Activated naive CD8-positive, alpha-beta T cell treated with anti-CD3 and anti-CD28 coated beads, Interleukin-2, amount 10 ng/mL, durations not matched to agents 7 days and 5 days (primary cell): ENCODE results near the gene RNF224. TPM values are rescaled to one million over a fixed set of nuclear protein-coding genes. Genes with fewer than 3 reads are reported as not detected.

Source experiments
- ATAC-seq: fragments of 150-1000 bp; cut with Tn5 transposase; one replicate; pipeline ENCODE4 v1.10.0; 2021; ENCODE audit warnings: low read depth, moderate library complexity
- POLR2A ChIA-PET: fragments of 350-600 bp; sonication (Branson Sonifier 250); formaldehyde crosslinking; loops from one replicate; lab custom pipeline; 2021; ENCODE audit warnings: antibody characterized with exemption; lab: Charles Lee
- DNase-seq: peaks from one replicate; pipeline ENCODE4 v3.0.0; 2021
- H3K27ac Mint-ChIP-seq: one replicate; pipeline ENCODE4 v1.8.0; 2022; ENCODE audit warnings: mild to moderate bottlenecking, mixed read lengths
- H3K27me3 Mint-ChIP-seq: one replicate; pipeline ENCODE4 v1.8.0; 2022; ENCODE audit warnings: mild to moderate bottlenecking, moderate library complexity, mixed read lengths
- H3K36me3 Mint-ChIP-seq: one replicate; pipeline ENCODE4 v1.8.0; 2021; ENCODE audit warnings: mild to moderate bottlenecking, mixed read lengths
- H3K4me1 Mint-ChIP-seq: one replicate; pipeline ENCODE4 v1.8.0; 2021; ENCODE audit warnings: mixed read lengths
- H3K4me3 Mint-ChIP-seq: one replicate; pipeline ENCODE4 v1.8.0; 2022; ENCODE audit warnings: mild to moderate bottlenecking, moderate library complexity, mixed read lengths
- H3K9me3 Mint-ChIP-seq: one replicate; pipeline ENCODE4 v1.8.0; 2021; ENCODE audit warnings: mixed read lengths
- total RNA-seq, 2 experiments: library from RNA; stranded (reverse); gene quantifications; one replicate each; pipeline ENCODE4 v1.2.3, GENCODE V29; 2021

Gene RNF224
- total RNA-seq, 2 experiments from 2014 or later: not detected

GRCh38 chr9:137275203-137275587 is 47.9 kb downstream of the RNF224 start:
- Mint-ChIP-seq H3K36me3 (peaks cover 11% of the 10 kb centered on the region), H3K27ac (peak overlapping the region; percentile 10), H3K27me3 (no peaks in the 10 kb centered on the region), H3K4me3 (no peak overlapping the region), H3K4me1 (peaks cover 7% of the 10 kb centered on the region), H3K9me3 (no peaks in the 10 kb centered on the region)
- DNase-seq (no peak), ATAC-seq (no peak)
- POLR2A ChIA-PET: no interaction called here

GRCh38 chr9:137275588-137276472 is 48.5 kb downstream of the RNF224 start:
- H3K4me1 Mint-ChIP-seq: peaks cover 7% of the 10 kb centered on the region
- POLR2A ChIA-PET: interaction anchor here (1.4 kb wide), 1 partner anchor 147 kb away, joined by 3 read pairs; the partner anchor contains the start of genes EXD3 and NOXA1

GRCh38 chr9:137276473-137277328 is 49.4 kb downstream of the RNF224 start:
- H3K27me3 Mint-ChIP-seq: no peaks in the 10 kb centered on the region
- ATAC-seq (no peak), DNase-seq (peak; percentile 34)
- H3K4me3 Mint-ChIP-seq: peak overlapping the region; percentile 63
- H3K4me1 Mint-ChIP-seq: peaks cover 1% of the 10 kb centered on the region
- H3K9me3 Mint-ChIP-seq: no peaks in the 10 kb centered on the region
- H3K27ac Mint-ChIP-seq: peak overlapping the region; percentile 83
- H3K36me3 Mint-ChIP-seq: peaks cover 8% of the 10 kb centered on the region
- POLR2A ChIA-PET: interaction anchor here (1.2 to 1.5 kb wide), 4 partner anchors 17 to 146 kb away, joined by 3 to 13 read pairs (median 5); partner anchors contain the start of genes EXD3, NELFB, NOXA1 and TUBB4B

More at GRCh38 chr9:137275588-137276472, 48.5 kb downstream of the RNF224 start:
- DNase-seq (peak; percentile 35), ATAC-seq (no peak)
- Mint-ChIP-seq H3K4me3 (no peak overlapping the region), H3K9me3 (no peaks in the 10 kb centered on the region), H3K27me3 (no peaks in the 10 kb centered on the region), H3K36me3 (peaks cover 11% of the 10 kb centered on the region), H3K27ac (peak overlapping the region; percentile 10)

- ATAC-seq: peak; percentile 68
- H3K4me1 Mint-ChIP-seq: peaks cover 2% of the 10 kb centered on the region
- H3K9me3 Mint-ChIP-seq: no peaks in the 10 kb centered on the region
- peak; percentile 70 for DNase-seq
- peak within 1 kb of the TSS; percentile 92 for H3K4me3 Mint-ChIP-seq
- peaks cover 8% of the 10 kb centered on the region for H3K36me3 Mint-ChIP-seq
- no peaks in the 10 kb centered on the region for H3K27me3 Mint-ChIP-seq
- POLR2A ChIA-PET: interaction anchor here (0.9 to 1.5 kb wide), 5 partner anchors 8 to 146 kb away, joined by 3 to 13 read pairs (median 4); partner anchors contain the start of genes EXD3, NELFB, NOXA1 and TUBB4B
- peak within 1 kb of the TSS; percentile 83 for H3K27ac Mint-ChIP-seq
These were observed 50.2 kb downstream of the RNF224 start, which contains the start of gene TOR4A for GRCh38 chr9:137277329-137278041. Gene TOR4A, plus strand, starts transcription at chr9:137277726. Its CDS starts 964 bp downstream, at chr9:137278690.

- ATAC-seq (no peak), DNase-seq (peak; percentile 45)
- Mint-ChIP-seq H3K36me3 (peaks cover 8% of the 10 kb centered on the region), H3K9me3 (no peaks in the 10 kb centered on the region), H3K27ac (peak overlapping the region; percentile 79), H3K4me3 (peak overlapping the region; percentile 92), H3K4me1 (peaks cover 5% of the 10 kb centered on the region), H3K27me3 (no peaks in the 10 kb centered on the region)
- POLR2A ChIA-PET: interaction anchor here (0.9 to 1.5 kb wide), 4 partner anchors 8 to 38 kb away, joined by 3 to 13 read pairs (median 5); partner anchors contain the start of genes NELFB and TUBB4B
These were observed 50.9 kb downstream of the RNF224 start for GRCh38 chr9:137278061-137278701.

Other genes with a start within 250 kb of the RNF224 start
- gene PTGDS, start 250.0 kb upstream of the RNF224 start, total RNA-seq: 1 to 10 TPM; 1.3 to 3.3 TPM
- gene LCNL1, start 244.5 kb upstream of the RNF224 start, total RNA-seq: under 1 TPM; 0.33 to 0.48 TPM
- 10 to 100 TPM; 93.4 to 97.2 TPM for gene PAXX, start 235.1 kb upstream of the RNF224 start, total RNA-seq
- gene CLIC3, start 230.9 kb upstream of the RNF224 start, total RNA-seq: 10 to 100 TPM; 13.3 to 14.7 TPM
- 10 to 100 TPM; 67.1 to 74.5 TPM for gene ABCA2, start 199.3 kb upstream of the RNF224 start, total RNA-seq
- under 1 TPM; 0.39 to 0.62 TPM for gene FUT7, start 195.4 kb upstream of the RNF224 start, total RNA-seq
- gene NPDC1, start 181.3 kb upstream of the RNF224 start, total RNA-seq: 10 to 100 TPM; 22.4 to 27.0 TPM
- gene ENTPD2, start 173.4 kb upstream of the RNF224 start, total RNA-seq: not detected
- 10 to 100 TPM; 26.4 to 30.0 TPM for gene SAPCD2, start 156.9 kb upstream of the RNF224 start, total RNA-seq
- 10 to 100 TPM; 43.9 to 44.1 TPM for gene UAP1L1, start 150.0 kb upstream of the RNF224 start, total RNA-seq
- 10 to 100 TPM; 63.2 to 63.9 TPM for gene MAN1B1, start 140.5 kb upstream of the RNF224 start, total RNA-seq
- 100 to 1,000 TPM; 314 to 322 TPM for gene DPP7, start 112.8 kb upstream of the RNF224 start, total RNA-seq
- not detected for gene GRIN1, start 88.3 kb upstream of the RNF224 start, total RNA-seq
- gene LRRC26, start 57.5 kb upstream of the RNF224 start, total RNA-seq: not detected
- not detected for gene TMEM210, start 55.4 kb upstream of the RNF224 start, total RNA-seq
- gene ANAPC2, start 38.9 kb upstream of the RNF224 start, total RNA-seq: 10 to 100 TPM; 84.2 to 87.8 TPM
- 10 to 100 TPM; 62.4 to 65.2 TPM for gene SSNA1, start 38.8 kb upstream of the RNF224 start, total RNA-seq
- 10 to 100 TPM; 11.2 to 14.7 TPM for gene TPRN, start 26.8 kb upstream of the RNF224 start, total RNA-seq
- 10 to 100 TPM; 37.4 to 39.4 TPM for gene TMEM203, start 21.9 kb upstream of the RNF224 start, total RNA-seq
- 10 to 100 TPM; 38.8 to 39.8 TPM for gene NDOR1, start 21.8 kb upstream of the RNF224 start, total RNA-seq
- gene RNF208, start 5.3 kb upstream of the RNF224 start, total RNA-seq: 1 to 10 TPM; 5.0 to 7.2 TPM
- under 1 TPM; 0.45 to 0.55 TPM for gene CYSRT1, start 2.3 kb upstream of the RNF224 start, total RNA-seq
- gene SLC34A3, start 3.4 kb downstream of the RNF224 start, total RNA-seq: not detected
- gene TUBB4B, start 13.8 kb downstream of the RNF224 start, total RNA-seq: 100 to 1,000 TPM; 241 to 249 TPM
- not detected for gene STPG3, start 23.8 kb downstream of the RNF224 start, total RNA-seq
- gene NELFB, start 27.8 kb downstream of the RNF224 start, total RNA-seq: 10 to 100 TPM; 58.7 to 63.1 TPM
- gene TOR4A, start 50.2 kb downstream of the RNF224 start, total RNA-seq: 1 to 10 TPM; 8.1 to 8.2 TPM
- 1 to 10 TPM; 1.2 to 1.7 TPM for gene NRARP, start 74.8 kb downstream of the RNF224 start, total RNA-seq
- 10 to 100 TPM; 23.4 to 24.7 TPM for gene EXD3, start 195.7 kb downstream of the RNF224 start, total RNA-seq
- gene NOXA1, start 195.9 kb downstream of the RNF224 start, total RNA-seq: 1 to 10 TPM; 2.8 to 3.7 TPM
- gene ENTPD8, start 213.9 kb downstream of the RNF224 start, total RNA-seq: not detected
- 10 to 100 TPM; 54.3 to 58.4 TPM for gene NSMF, start 231.8 kb downstream of the RNF224 start, total RNA-seq